HepG2 (cell line): ENCODE measurements around the gene CGA. TPM values are rescaled to one million over a fixed set of nuclear protein-coding genes. Genes with fewer than 3 reads are reported as not detected.

Experiments
- ATAC-seq: fragments of 200-7000 bp; cut with Tn5 transposase; 3 replicates; pipeline ENCODE4 v1.9.1; 2020; ENCODE audit warnings: mild to moderate bottlenecking, moderate library complexity
- BruUV-seq: library from RNA; stranded (reverse); fragments of 400-500 nt; replicated peaks from 2 replicates; lab custom pipeline; 2021; lab: Mats Ljungman, UMichigan
- CTCF ChIA-PET: fragments of 300-600 bp; formaldehyde crosslinking; extraction: SDS; loops from one replicate; lab custom pipeline; 2021; ENCODE audit warnings: low total read pairs, inconsistent platforms, low intra/inter-chr PET ratio; lab: Yijun Ruan, JAX
- POLR2A ChIA-PET: fragments of 350-600 bp; sonication (Branson Sonifier 250); formaldehyde crosslinking; loops from one replicate; lab custom pipeline; 2020; ENCODE audit warnings: antibody characterized with exemption, inconsistent platforms; lab: Yijun Ruan, JAX
- DNase-seq: peaks from one replicate; pipeline ENCODE4 v3.0.0-alpha.2; 2015; ENCODE audit warnings: low spot score
- FAIRE-seq: peaks from 3 replicates; lab custom pipeline; 2011; peaks lifted over from hg19 to GRCh38; lab: Jason Lieb, UNC
- H2AFZ ChIP-seq: one replicate; pipeline ENCODE4 v1.6.1; 2011; ENCODE audit warnings: low read length, inconsistent platforms
- H3K27ac ChIP-seq: fragments of 300-600 bp; 3 replicates; pipeline ENCODE4 v1.8.0; 2011; ENCODE audit warnings: mixed run types, mild to moderate bottlenecking, mixed read lengths, low read length, inconsistent platforms; ENCODE audit not compliant: insufficient read depth; ENCODE audit errors: extremely low read length
- H3K27me3 ChIP-seq, 2 experiments: fragments of 200-600 bp in 1 of 2; 2 replicates in 1 of 2; 3 replicates in 1 of 2; pipeline versions ENCODE4 v1.6.0 to v1.8.0; 2011; ENCODE audit warnings: low read length in 2 of 2, mild to moderate bottlenecking in 2 of 2, moderate library complexity in 2 of 2, inconsistent platforms in 1 of 2; ENCODE audit not compliant: insufficient read depth in 2 of 2, control insufficient read depth in 1 of 2
- H3K36me3 ChIP-seq, 2 experiments: fragments of 200-600 bp in 1 of 2; replicated peaks in 1 of 2; 2 replicates in 1 of 2; 3 replicates in 1 of 2; pipeline versions ENCODE4 v1.5.1 to v1.8.0; 2011; ENCODE audit warnings: low read length in 2 of 2, inconsistent platforms in 1 of 2; ENCODE audit not compliant: insufficient read depth in 2 of 2, control insufficient read depth in 1 of 2
- H3K4me1 ChIP-seq: 2 replicates; pipeline ENCODE4 v1.5.1; 2012; ENCODE audit warnings: low read length, inconsistent platforms; ENCODE audit not compliant: insufficient read depth
- H3K4me2 ChIP-seq: 2 replicates; pipeline ENCODE4 v1.6.0; 2011; ENCODE audit warnings: low read depth, low read length, inconsistent platforms
- H3K4me3 ChIP-seq, 3 experiments: fragments of 200-600 bp in 1 of 3; sonication (generic), shearing (Covaris generic) in 1 of 3; replicated peaks in 1 of 3; 2 replicates each; pipeline ENCODE4 v1.5.1; 2011 to 2016; ENCODE audit warnings: low read length in 3 of 3, inconsistent platforms in 2 of 3, low read depth in 2 of 3, mild to moderate bottlenecking in 2 of 3, control low read depth in 1 of 3, mixed read lengths in 1 of 3; ENCODE audit not compliant: insufficient read depth in 1 of 3
- H3K79me2 ChIP-seq: one replicate; pipeline ENCODE4 v1.6.1; 2011; ENCODE audit warnings: low read length, inconsistent platforms; ENCODE audit not compliant: insufficient read depth
- H3K9ac ChIP-seq: 2 replicates; pipeline ENCODE4 v1.6.0; 2011; ENCODE audit warnings: mild to moderate bottlenecking, low read depth, low read length, inconsistent platforms; ENCODE audit not compliant: insufficient read depth
- H3K9me3 ChIP-seq: 2 replicates; pipeline ENCODE4 v1.5.1; 2012; ENCODE audit warnings: mild to moderate bottlenecking, low read length
- H4K20me1 ChIP-seq: 2 replicates; pipeline ENCODE4 v1.6.0; 2011; ENCODE audit warnings: inconsistent platforms, mild to moderate bottlenecking, low read length, moderate library complexity; ENCODE audit not compliant: insufficient read depth
- AKNA ChIP-seq: sonication (generic); formaldehyde crosslinking; IDR thresholded peaks from 2 replicates; pipeline ENCODE4 v1.4.0; 2020; ENCODE audit warnings: missing genetic modification reagents, borderline replicate concordance
- HNRNPK ChIP-seq: fragments of 200-400 bp; formaldehyde crosslinking; IDR thresholded peaks from 2 replicates; pipeline ENCODE4 v1.6.1; 2018; ENCODE audit warnings: low read length, low read depth, moderate library complexity, mild to moderate bottlenecking; ENCODE audit not compliant: poor library complexity, severe bottlenecking
- IRF2 ChIP-seq: IDR thresholded peaks from 2 replicates; pipeline ENCODE4 v1.6.1; 2018; ENCODE audit warnings: missing genetic modification reagents, missing compliant biosample characterization
- MAZ ChIP-seq, 2 experiments: sonication (generic) in 1 of 2; formaldehyde crosslinking in 1 of 2; IDR thresholded peaks; 2 replicates each; pipeline versions ENCODE4 v1.5.0 to v1.6.1; 2012 to 2020; ENCODE audit warnings: low read depth in 2 of 2, mild to moderate bottlenecking in 2 of 2, borderline replicate concordance in 1 of 2, improper control_type of control experiment in 1 of 2, low read length in 1 of 2, missing genetic modification reagents in 1 of 2, moderate library complexity in 1 of 2
- RFX5 ChIP-seq: IDR thresholded peaks from 2 replicates; pipeline ENCODE4 v1.6.1; 2011; ENCODE audit warnings: low read depth, low read length, improper control_type of control experiment
- RNF2 ChIP-seq: fragments of 450-650 bp; conservative IDR thresholded peaks from 2 replicates; pipeline ENCODE4 v1.6.1; 2016; ENCODE audit warnings: low read depth
- SMARCE1 ChIP-seq: fragments of 450-650 bp; IDR thresholded peaks from 2 replicates; pipeline ENCODE4 v1.6.1; 2017; ENCODE audit warnings: borderline replicate concordance
- THAP7 ChIP-seq: sonication (generic); formaldehyde crosslinking; IDR thresholded peaks from 2 replicates; pipeline ENCODE4 v1.8.1; 2023; ENCODE audit warnings: mild to moderate bottlenecking, missing genetic modification reagents
- ZNF350 ChIP-seq: sonication (generic); formaldehyde crosslinking; IDR thresholded peaks from 2 replicates; pipeline ENCODE4 v1.4.0; 2020; ENCODE audit warnings: mild to moderate bottlenecking, low read depth, missing genetic modification reagents, borderline replicate concordance
- ZNF484 ChIP-seq: sonication (generic); formaldehyde crosslinking; IDR thresholded peaks from 2 replicates; pipeline ENCODE4 v1.5.1; 2020; ENCODE audit warnings: mild to moderate bottlenecking, low read depth, missing genetic modification reagents, borderline replicate concordance
- ZNF512 ChIP-seq: sonication (generic); formaldehyde crosslinking; IDR thresholded peaks from 2 replicates; pipeline ENCODE4 v1.4.0; 2020; ENCODE audit warnings: mild to moderate bottlenecking, missing genetic modification reagents
- WGBS: methylation state at CpG from one replicate; pipeline ENCODE4 v1.1.6; 2017; ENCODE audit warnings: low lambda C conversion rate; 5-methylcytosine and 5-hydroxymethylcytosine counted together
- in situ Hi-C: cut with HindIII; loops from 2 replicates; pipeline ENCODE4 v1.10.0; 2017; ENCODE audit warnings: low pct_unique_long_range_greater_than_20kb; ENCODE audit not compliant: extremely low pct_ligation_motif_present
- intact Hi-C: fragments of 100-400 bp; cut with micrococcal nuclease; formaldehyde crosslinking; loops from one replicate; pipeline ENCODE4 v1.10.0; 2022; ENCODE audit not compliant: unreplicated experiment
- polyA plus RNA-seq, 8 experiments: library from polyadenylated mRNA; depleted of rRNA in 3 of 8; stranded (reverse) in 7 of 8; unstranded in 1 of 8; fragments of >200 nt; fragmentation: Illumina TruSeq in 4 of 8; extraction: Trizol in 4 of 8; gene quantifications; 2 replicates each; pipeline versions ENCODE4 v1.2.1 to v1.2.3, GENCODE V29; 2011 to 2016; ENCODE audit warnings: low read depth in 4 of 8, missing spikeins in 1 of 8, mixed read lengths in 1 of 8; ENCODE audit not compliant: insufficient read depth in 1 of 8
- total RNA-seq, 5 experiments: library from RNA; depleted of rRNA; stranded (reverse); fragments of >200 nt; fragmentation: Illumina TruSeq; extraction: Trizol; gene quantifications; 2 replicates each; pipeline ENCODE4 v1.2.3, GENCODE V29; 2016; ENCODE audit warnings: low read depth in 1 of 5

CGA gene
- total and polyA plus RNA-seq, 2 of the 13 experiments (the other 11 are each of a cell fraction or from before 2014, with no cell fraction given) = 0.09 TPM; not detected in 1

GRCh38 chr6:87116922-87117321 is 22.0 kb upstream of the CGA start (continued):
- TF ChIP-seq ZNF350 (CRISPR knock-in tag) = no peak
- no peak for TF ChIP-seq THAP7 (CRISPR knock-in tag)
- no peak for TF ChIP-seq ZNF512 (CRISPR knock-in tag)
- TF ChIP-seq RNF2 = no peak

- POLR2A ChIA-PET = no interaction called here
- intact Hi-C loops = no loop called here
- TF ChIP-seq RFX5 (peak; percentile 80), AKNA (CRISPR knock-in tag) (no peak), SMARCE1 (no peak), ZNF484 (CRISPR knock-in tag) (no peak), IRF2 (CRISPR knock-in tag) (no peak), HNRNPK (no peak), MAZ (IDR thresholded peaks at IDR 0.05; ENCODE audit: borderline replicate concordance, low read depth, low read length) (no peak), MAZ (CRISPR knock-in tag; IDR thresholded peaks at IDR 0.05; ENCODE audit: low read depth) (no peak)
Observed at GRCh38 chr6:87115402-87116135, 20.7 kb upstream of the CGA start.

More at GRCh38 chr6:87115402-87116135, 20.7 kb upstream of the CGA start:
- Histone ChIP-seq H3K36me3 (no peaks in the 10 kb centered on the region), H3K9ac (no peak overlapping the region), H3K9me3 (no peaks in the 10 kb centered on the region), H3K4me2 (no peak overlapping the region), H2AFZ (no peak overlapping the region), H3K4me1 (no peaks in the 10 kb centered on the region), H3K27ac (no peak overlapping the region), H3K79me2 (no peaks in the 10 kb centered on the region), H4K20me1 (no peaks in the 10 kb centered on the region), H3K4me3 (no peak overlapping the region), H3K27me3 (no peaks in the 10 kb centered on the region)
- DNase-seq (no peak), ATAC-seq (no peak), FAIRE-seq (no peak)
- CTCF ChIA-PET = no interaction called here
- in situ Hi-C loops = no loop called here
- no TSS peak for BruUV-seq
- 35% methylated on average over 2 of the region's 2 CpGs for WGBS
